Naive B cell (primary cell): ENCODE data around the gene PRCD. TPM values are rescaled to one million over a fixed set of nuclear protein-coding genes. Genes with fewer than 3 reads are reported as not detected.
"Not testable (repeated sequence)": the region's sequence is repeated elsewhere in the genome, so short reads cannot be mapped to it uniquely, and the experiment has no call there.

ENCODE experiments used
- ATAC-seq, 2 donors: fragments of 150-1000 bp; cut with Tn5 transposase; 2 replicates each; pipeline ENCODE4 v1.10.0; 2021; ENCODE audit warnings: low read depth in 2 of 2, mild to moderate bottlenecking in 2 of 2, moderate library complexity in 2 of 2
- DNase-seq: peaks from one replicate; pipeline ENCODE4 v3.0.0; 2022
- H3K27ac Mint-ChIP-seq, 6 donors: one replicate each; pipeline ENCODE4 v1.8.0; 2020 to 2022; ENCODE audit warnings: mild to moderate bottlenecking in 6 of 6, mixed read lengths in 6 of 6, moderate library complexity in 5 of 6, inconsistent platforms in 2 of 6
- H3K27me3 Mint-ChIP-seq, 3 donors: one replicate each; pipeline ENCODE4 v1.8.0; 2021 to 2022; ENCODE audit warnings: mixed read lengths in 3 of 3, mild to moderate bottlenecking in 1 of 3
- H3K36me3 Mint-ChIP-seq, 2 donors: one replicate each; pipeline ENCODE4 v1.8.0; 2020 to 2022; ENCODE audit warnings: mixed read lengths in 2 of 2, inconsistent platforms in 1 of 2, mild to moderate bottlenecking in 1 of 2
- H3K4me1 Mint-ChIP-seq, 3 donors: one replicate each; pipeline ENCODE4 v1.8.0; 2020 to 2022; ENCODE audit warnings: mixed read lengths in 3 of 3, inconsistent platforms in 1 of 3, mild to moderate bottlenecking in 1 of 3, moderate library complexity in 1 of 3
- H3K4me3 Mint-ChIP-seq, 8 donors: one replicate each; pipeline ENCODE4 v1.8.0; 2020 to 2022; ENCODE audit warnings: mild to moderate bottlenecking in 8 of 8, mixed read lengths in 8 of 8, moderate library complexity in 8 of 8, inconsistent platforms in 2 of 8
- H3K9me3 Mint-ChIP-seq, 7 donors: one replicate each; pipeline ENCODE4 v1.8.0; 2020 to 2022; ENCODE audit warnings: mixed read lengths in 7 of 7, mild to moderate bottlenecking in 5 of 7, inconsistent platforms in 2 of 7, moderate library complexity in 1 of 7
- polyA plus RNA-seq, 6 donors: library from polyadenylated mRNA; unstranded; fragments of 300-500 nt; fragmentation: Illumina TruSeq; gene quantifications; one replicate each; pipeline ENCODE4 v1.2.3, GENCODE V29; 2021; ENCODE audit warnings: low read depth in 6 of 6

The PRCD gene
- polyA plus RNA-seq, 6 donors from 2014 or later: 21.6 to 54.4 (median 34.3) TPM

- Mint-ChIP-seq H3K36me3 (peaks cover 0 to 10% of the 10 kb centered on the region in 2 donors), H3K27me3 (no peaks in the 10 kb centered on the region), H3K9me3 (no peaks in the 10 kb centered on the region), H3K27ac (peak overlapping the region; percentile 93 to 99 (median 96)), H3K4me3 (peak overlapping the region; percentile 84 to 100 (median 98)), H3K4me1 (peaks cover 64 to 76% (median 76%) of the 10 kb centered on the region in 3 donors)
- DNase-seq (peak; percentile 63), ATAC-seq (peak; percentile 29 to 34)
Measured at GRCh38 chr17:76498876-76499251, 41.0 kb upstream of the PRCD start.

GRCh38 chr17:76499267-76499667, 40.6 kb upstream of the PRCD start:
- H3K9me3 Mint-ChIP-seq: no peaks in the 10 kb centered on the region
- H3K4me1 Mint-ChIP-seq: peaks cover 65 to 77% (median 76%) of the 10 kb centered on the region in 3 donors
- no peaks in the 10 kb centered on the region for H3K27me3 Mint-ChIP-seq
- DNase-seq: no peak
- peaks cover 0 to 10% of the 10 kb centered on the region in 2 donors for H3K36me3 Mint-ChIP-seq
- H3K4me3 Mint-ChIP-seq: peak overlapping the region; percentile 84 to 100 (median 98)
- no peak for ATAC-seq
- H3K27ac Mint-ChIP-seq: peak overlapping the region; percentile 93 to 99 (median 96)

GRCh38 chr17:76500074-76500746, 39.6 kb upstream of the PRCD start:
- peaks cover 65 to 68% (median 66%) of the 10 kb centered on the region in 3 donors for H3K4me1 Mint-ChIP-seq
- ATAC-seq (no peak), DNase-seq (no peak)
- H3K36me3 Mint-ChIP-seq: peaks cover 0 to 10% of the 10 kb centered on the region in 2 donors
- peak overlapping the region; percentile 0 to 98 (median 93) for H3K27ac Mint-ChIP-seq
- no peaks in the 10 kb centered on the region for H3K27me3 Mint-ChIP-seq
- H3K9me3 Mint-ChIP-seq: no peaks in the 10 kb centered on the region
- peak overlapping the region; percentile 84 to 100 (median 98) for H3K4me3 Mint-ChIP-seq

GRCh38 chr17:76500747-76501017, 39.2 kb upstream of the PRCD start:
- peak overlapping the region; percentile 0 to 98 (median 93) for H3K27ac Mint-ChIP-seq
- H3K36me3 Mint-ChIP-seq: peaks cover 0 to 10% of the 10 kb centered on the region in 2 donors
- H3K4me3 Mint-ChIP-seq: peak overlapping the region; percentile 84 to 100 (median 98)
- no peaks in the 10 kb centered on the region for H3K27me3 Mint-ChIP-seq
- H3K9me3 Mint-ChIP-seq: no peaks in the 10 kb centered on the region
- DNase-seq: no peak
- peaks cover 62 to 64% (median 63%) of the 10 kb centered on the region in 3 donors for H3K4me1 Mint-ChIP-seq
- peak; percentile 5 to 11 for ATAC-seq

DNA sequence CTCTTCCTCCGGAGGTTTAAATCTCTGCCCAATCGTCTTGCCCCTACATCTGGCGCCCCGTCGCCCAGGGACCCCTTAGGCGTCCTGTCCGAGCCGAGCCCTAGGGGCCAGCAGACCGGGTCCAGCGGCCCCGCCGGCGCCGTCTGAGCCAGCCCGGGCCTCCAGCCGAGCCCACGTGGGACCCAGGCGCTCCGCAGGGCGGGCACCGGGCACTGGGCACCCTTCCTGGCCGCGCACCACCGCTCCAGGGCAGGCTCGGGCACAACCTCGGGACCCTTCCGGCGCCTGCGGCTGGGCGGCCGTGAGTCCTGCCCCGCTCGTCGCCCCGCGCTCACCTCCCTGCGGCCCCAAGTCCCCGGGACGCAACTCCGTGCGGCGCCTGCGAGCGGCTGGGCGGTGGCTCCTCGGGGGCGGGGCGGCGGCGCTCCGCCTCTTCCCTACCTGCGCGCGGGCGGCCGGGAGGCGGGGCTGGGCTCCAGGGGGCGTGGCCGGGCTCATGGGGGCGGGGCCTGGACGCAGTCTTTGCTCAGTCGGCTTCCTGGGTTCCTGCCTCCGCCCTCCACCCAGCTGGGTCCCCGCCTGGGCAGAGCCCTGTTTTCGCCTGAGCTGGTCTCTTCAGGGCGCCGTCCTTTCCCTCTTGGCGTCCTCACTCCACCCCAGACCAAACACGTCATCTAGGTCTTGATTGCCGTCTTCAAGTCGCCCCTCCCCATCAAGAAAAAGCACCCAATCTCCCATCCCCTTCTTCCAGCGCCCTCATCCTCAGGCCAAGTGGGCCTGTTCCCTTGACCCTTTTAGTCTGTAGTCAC, 38.6 kb upstream of the PRCD start, which contains the start of gene RHBDF2:
RHBDF2 (minus strand) TSS at position 406 of the 809 bp plus-strand sequence. CDS start 19,899 bp downstream, outside the sequence.
- H3K27me3 Mint-ChIP-seq: no peaks in the 10 kb centered on the region
- no peaks in the 10 kb centered on the region for H3K9me3 Mint-ChIP-seq
- H3K36me3 Mint-ChIP-seq: peaks cover 0 to 10% of the 10 kb centered on the region in 2 donors
- peaks cover 61 to 63% (median 62%) of the 10 kb centered on the region in 3 donors for H3K4me1 Mint-ChIP-seq
- ATAC-seq (peak; percentile 77 to 81), DNase-seq (peak; percentile 96)
- H3K27ac Mint-ChIP-seq: peak within 1 kb of the TSS; percentile 96 to 99 (median 98)
- H3K4me3 Mint-ChIP-seq: peak within 1 kb of the TSS; percentile 84 to 100 (median 98)

DNA sequence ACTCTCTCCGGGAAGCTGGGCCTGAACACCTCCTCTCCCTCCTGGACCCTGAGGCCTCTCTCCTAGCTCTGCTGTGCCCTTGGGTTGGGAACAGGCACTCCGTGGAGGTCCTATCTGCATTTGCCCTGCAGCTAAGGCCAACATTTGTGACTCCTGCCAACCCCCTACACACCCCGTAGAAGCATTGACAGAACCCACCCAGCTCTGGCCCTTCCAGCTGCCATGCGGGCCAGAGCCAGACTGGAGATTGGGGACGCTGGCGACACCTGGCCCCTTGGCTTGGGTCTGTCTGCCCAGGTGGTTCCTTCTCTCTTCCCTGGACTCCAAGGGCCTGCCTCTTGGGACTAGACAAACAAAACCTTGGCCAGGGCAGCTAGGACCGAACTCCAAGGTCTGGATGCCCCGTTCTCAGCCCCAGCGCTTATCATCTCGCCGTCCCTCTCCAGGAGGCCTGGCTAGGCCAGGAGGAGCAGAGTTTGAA, 38.0 kb upstream of the PRCD start:
- Mint-ChIP-seq H3K27me3 (no peaks in the 10 kb centered on the region), H3K36me3 (peaks cover 0 to 10% of the 10 kb centered on the region in 2 donors), H3K4me3 (peak overlapping the region; percentile 84 to 99 (median 93)), H3K27ac (peak overlapping the region; percentile 95 to 99 (median 97)), H3K9me3 (no peaks in the 10 kb centered on the region), H3K4me1 (peaks cover 59 to 61% (median 61%) of the 10 kb centered on the region in 3 donors)
- ATAC-seq: no peak
- DNase-seq: no peak

- DNase-seq: no peak
- H3K4me1 Mint-ChIP-seq: peaks cover 52 to 57% (median 54%) of the 10 kb centered on the region in 3 donors
- H3K27ac Mint-ChIP-seq: peak overlapping the region in 4 of 6 donors; percentile 82 to 97 (median 92)
- H3K36me3 Mint-ChIP-seq: peaks cover 0 to 10% of the 10 kb centered on the region in 2 donors
- no peak for ATAC-seq
- H3K9me3 Mint-ChIP-seq: no peaks in the 10 kb centered on the region
- H3K4me3 Mint-ChIP-seq: peak overlapping the region in 7 of 8 donors; percentile 56 to 95 (median 85)
- no peaks in the 10 kb centered on the region for H3K27me3 Mint-ChIP-seq
Measured at GRCh38 chr17:76502341-76503211, 37.3 kb upstream of the PRCD start.

GRCh38 chr17:76504117-76504516, 35.7 kb upstream of the PRCD start:
- H3K4me1 Mint-ChIP-seq: peaks cover 37 to 44% (median 38%) of the 10 kb centered on the region in 3 donors
- H3K36me3 Mint-ChIP-seq: peaks cover 0 to 10% of the 10 kb centered on the region in 2 donors
- H3K4me3 Mint-ChIP-seq: peak overlapping the region in 5 of 8 donors; percentile 15 to 72 (median 48)
- no peak for ATAC-seq
- H3K27ac Mint-ChIP-seq: peak overlapping the region in 5 of 6 donors; percentile 35 to 96 (median 68)
- DNase-seq: no peak
- H3K27me3 Mint-ChIP-seq: peaks cover 0 to 14% (median 0%) of the 10 kb centered on the region in 3 donors
- H3K9me3 Mint-ChIP-seq: no peaks in the 10 kb centered on the region

GRCh38 chr17:76506408-76507345, 33.2 kb upstream of the PRCD start:
- Mint-ChIP-seq H3K4me3 (peak overlapping the region in 1 of 8 donors; percentile 57), H3K27me3 (peaks cover 0 to 14% (median 0%) of the 10 kb centered on the region in 3 donors), H3K36me3 (no peaks in the 10 kb centered on the region), H3K4me1 (peaks cover 23 to 39% (median 28%) of the 10 kb centered on the region in 3 donors), H3K9me3 (no peaks in the 10 kb centered on the region), H3K27ac (peak overlapping the region in 5 of 6 donors; percentile 20 to 81 (median 47))
- DNase-seq: peak; percentile 88
- peak; percentile 75 to 77 for ATAC-seq

DNA sequence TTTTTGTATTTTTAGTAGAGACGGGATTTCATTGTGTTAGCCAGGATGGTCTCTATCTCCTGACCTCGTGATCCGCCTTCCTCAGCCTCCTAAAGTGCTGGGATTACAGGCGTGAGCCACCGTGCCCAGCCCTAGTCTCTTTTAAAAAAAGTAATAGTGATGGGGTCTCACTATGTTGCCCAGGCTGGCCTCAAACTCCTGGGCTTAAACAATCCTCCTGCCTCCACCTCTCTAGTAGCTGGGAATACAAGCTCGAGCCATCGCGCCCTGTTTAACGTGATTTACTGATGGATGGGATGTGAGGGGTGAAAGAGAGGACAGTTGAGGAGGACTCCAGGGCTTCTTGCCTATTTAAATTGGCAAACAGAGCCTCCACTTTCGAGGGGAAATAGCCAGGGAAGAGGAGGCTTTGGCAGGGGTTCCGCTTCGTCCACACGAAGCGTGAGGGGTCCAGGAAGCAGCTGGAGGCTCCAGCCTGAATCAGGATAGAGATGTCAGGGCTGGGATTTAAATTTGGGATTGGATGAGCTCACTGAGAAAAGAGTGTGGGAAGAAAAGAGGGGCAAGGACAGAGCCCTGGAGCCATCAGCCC, 31.3 kb upstream of the PRCD start:
- peaks cover 0 to 14% (median 0%) of the 10 kb centered on the region in 3 donors for H3K27me3 Mint-ChIP-seq
- peak overlapping the region in 1 of 6 donors; percentile 58 for H3K27ac Mint-ChIP-seq
- H3K9me3 Mint-ChIP-seq, DNase-seq, H3K36me3 Mint-ChIP-seq, ATAC-seq, H3K4me3 Mint-ChIP-seq: not testable (repeated sequence)
- H3K4me1 Mint-ChIP-seq: peaks cover 11 to 23% (median 15%) of the 10 kb centered on the region in 3 donors

GRCh38 chr17:76510831-76511244, 29.0 kb upstream of the PRCD start:
- Mint-ChIP-seq H3K27ac (no peak overlapping the region), H3K4me3 (no peak overlapping the region), H3K27me3 (peaks cover 0 to 14% (median 0%) of the 10 kb centered on the region in 3 donors), H3K4me1 (peaks cover 17 to 29% (median 20%) of the 10 kb centered on the region in 3 donors), H3K36me3 (no peaks in the 10 kb centered on the region), H3K9me3 (no peaks in the 10 kb centered on the region)
- ATAC-seq: no peak
- no peak for DNase-seq
